Measurements from ENCODE around the gene INCA1.

DNA sequence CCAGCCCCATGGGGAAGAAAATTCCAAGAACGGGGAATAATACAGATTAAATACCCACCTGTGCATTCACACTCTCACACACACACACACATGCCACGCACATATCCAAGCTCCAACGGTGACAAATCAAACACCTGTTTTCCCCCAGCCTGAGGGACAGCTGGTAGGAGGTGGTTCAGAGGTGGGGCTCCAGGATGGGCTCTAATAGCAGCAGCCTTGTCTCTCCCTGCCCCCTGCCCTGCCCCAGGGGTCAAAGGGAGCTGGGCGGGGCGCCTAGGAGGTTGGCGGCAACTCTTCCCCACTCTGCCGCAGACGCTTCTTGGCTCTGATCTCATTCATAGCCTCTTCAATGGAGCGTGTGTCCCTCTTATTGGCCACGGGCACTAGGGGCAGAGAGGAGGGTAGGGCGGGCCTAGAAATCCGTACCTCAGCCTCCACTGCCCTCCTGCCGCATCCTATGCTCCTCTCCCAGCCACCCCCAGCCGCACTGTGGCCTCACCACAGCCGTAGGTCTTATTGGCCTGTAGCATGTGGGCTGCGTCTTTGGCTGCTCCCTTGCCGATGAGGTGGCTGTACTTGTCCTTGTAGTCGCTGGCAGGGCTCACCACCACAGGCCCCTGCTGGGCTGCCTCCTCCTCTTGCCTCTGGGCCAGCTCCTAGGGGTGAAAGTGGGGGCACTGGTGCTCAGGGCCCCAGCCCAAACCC, 37.9 kb downstream of the INCA1 start:
- TF ChIP-seq, protein P1, sequence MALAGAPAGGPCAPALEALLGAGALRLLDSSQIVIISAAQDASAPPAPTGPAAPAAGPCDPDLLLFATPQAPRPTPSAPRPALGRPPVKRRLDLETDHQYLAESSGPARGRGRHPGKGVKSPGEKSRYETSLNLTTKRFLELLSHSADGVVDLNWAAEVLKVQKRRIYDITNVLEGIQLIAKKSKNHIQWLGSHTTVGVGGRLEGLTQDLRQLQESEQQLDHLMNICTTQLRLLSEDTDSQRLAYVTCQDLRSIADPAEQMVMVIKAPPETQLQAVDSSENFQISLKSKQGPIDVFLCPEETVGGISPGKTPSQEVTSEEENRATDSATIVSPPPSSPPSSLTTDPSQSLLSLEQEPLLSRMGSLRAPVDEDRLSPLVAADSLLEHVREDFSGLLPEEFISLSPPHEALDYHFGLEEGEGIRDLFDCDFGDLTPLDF (CRISPR knock-in tag; IDR thresholded peaks at IDR 0.05), result no peak
- TF ChIP-seq HES4 (CRISPR knock-in tag; IDR thresholded peaks at IDR 0.05; ENCODE audit: borderline replicate concordance), result no peak
- no peak for TF ChIP-seq CENPT (CRISPR knock-in tag; IDR thresholded peaks at IDR 0.05; ENCODE audit: low read depth)

Data from HepG2 (cell line).